ENCODE measurements around the gene HDDC3. TPM values are rescaled to one million over a fixed set of nuclear protein-coding genes. Genes with fewer than 3 reads are reported as not detected.

HDDC3 gene
- total and polyA plus RNA-seq, 2 donors (not counting 1 experiment from before 2014, with no cell fraction given), result 10.2 to 16.3 TPM

- no peak for TF ChIP-seq EZH2 (IDR thresholded peaks at IDR 0.05; ENCODE audit: low read length, missing control alignments)
- no peak for TF ChIP-seq CTCF (conservative IDR thresholded peaks at IDR 0.05 in 1 of 2, IDR thresholded peaks at IDR 0.05 in 1 of 2; ENCODE audit: low read depth in 1 of 2, low read length in 2 of 2)
- Histone ChIP-seq H3K9ac (ENCODE audit: insufficient read depth, low read length) (no peak overlapping the region), H4K20me1 (ENCODE audit: control insufficient read depth, extremely low read depth, insufficient read depth, low read length) (no peaks in the 10 kb centered on the region), H3K4me2 (ENCODE audit: extremely low read depth, insufficient read depth, low read length) (no peak overlapping the region), H3K27me3 (ENCODE audit: control insufficient read depth, insufficient read depth, low read length) (no peaks in the 10 kb centered on the region), H3K36me3 (ENCODE audit: control insufficient read depth, insufficient read depth, low read length) (peaks cover 17% of the 10 kb centered on the region), H3K27ac (ENCODE audit: insufficient read depth, low read length) (no peak overlapping the region), H3K4me3 (replicated peaks in 1 of 4; ENCODE audit: control extremely low read depth in 1 of 4, insufficient read depth in 1 of 4, low read depth in 3 of 4, low read length in 4 of 4) (no peak overlapping the region), H3K4me1 (ENCODE audit: control insufficient read depth, extremely low read depth, insufficient read depth, low read length) (no peaks in the 10 kb centered on the region), H3K9me3 (ENCODE audit: control insufficient read depth, insufficient read depth, low read depth, low read length) (no peaks in the 10 kb centered on the region), H3K79me2 (ENCODE audit: control insufficient read depth, insufficient read depth, low read length) (peaks cover 19% of the 10 kb centered on the region), H2AFZ (ENCODE audit: low read length) (no peak overlapping the region)
- no peak for DNase-seq (ENCODE audit: low read depth in 2 of 2)
These were observed 47.2 kb upstream of the HDDC3 start for GRCh38 chr15:90979582-90979981.

- H3K36me3 ChIP-seq (ENCODE audit: control insufficient read depth, insufficient read depth, low read length), result peaks cover 18% of the 10 kb centered on the region
- H3K4me2 ChIP-seq (ENCODE audit: extremely low read depth, insufficient read depth, low read length), result no peak overlapping the region
- no peak for TF ChIP-seq EZH2 (IDR thresholded peaks at IDR 0.05; ENCODE audit: low read length, missing control alignments)
- no peak for TF ChIP-seq CTCF (conservative IDR thresholded peaks at IDR 0.05 in 1 of 2, IDR thresholded peaks at IDR 0.05 in 1 of 2; ENCODE audit: low read depth in 1 of 2, low read length in 2 of 2)
- H3K9ac ChIP-seq (ENCODE audit: insufficient read depth, low read length), result no peak overlapping the region
- no peaks in the 10 kb centered on the region for H4K20me1 ChIP-seq (ENCODE audit: control insufficient read depth, extremely low read depth, insufficient read depth, low read length)
- no peak overlapping the region for H3K4me3 ChIP-seq (replicated peaks in 1 of 4; ENCODE audit: control extremely low read depth in 1 of 4, insufficient read depth in 1 of 4, low read depth in 3 of 4, low read length in 4 of 4)
- no peaks in the 10 kb centered on the region for H3K9me3 ChIP-seq (ENCODE audit: control insufficient read depth, insufficient read depth, low read depth, low read length)
- H3K79me2 ChIP-seq (ENCODE audit: control insufficient read depth, insufficient read depth, low read length), result no peaks in the 10 kb centered on the region
- no peaks in the 10 kb centered on the region for H3K4me1 ChIP-seq (ENCODE audit: control insufficient read depth, extremely low read depth, insufficient read depth, low read length)
- H2AFZ ChIP-seq (ENCODE audit: low read length), result no peak overlapping the region
- H3K27ac ChIP-seq (ENCODE audit: insufficient read depth, low read length), result no peak overlapping the region
- no peaks in the 10 kb centered on the region for H3K27me3 ChIP-seq (ENCODE audit: control insufficient read depth, insufficient read depth, low read length)
- DNase-seq (ENCODE audit: low read depth in 2 of 2), result no peak
These were observed 41.9 kb upstream of the HDDC3 start for GRCh38 chr15:90974216-90974615.

GRCh38 chr15:90972133-90972532 is 39.8 kb upstream of the HDDC3 start:
- H3K4me1 ChIP-seq (ENCODE audit: control insufficient read depth, extremely low read depth, insufficient read depth, low read length), result no peaks in the 10 kb centered on the region
- DNase-seq (ENCODE audit: low read depth in 2 of 2), result no peak
- H3K27ac ChIP-seq (ENCODE audit: insufficient read depth, low read length), result no peak overlapping the region
- no peak overlapping the region for H3K4me2 ChIP-seq (ENCODE audit: extremely low read depth, insufficient read depth, low read length)
- H2AFZ ChIP-seq (ENCODE audit: low read length), result no peak overlapping the region
- TF ChIP-seq CTCF (conservative IDR thresholded peaks at IDR 0.05 in 1 of 2, IDR thresholded peaks at IDR 0.05 in 1 of 2; ENCODE audit: low read depth in 1 of 2, low read length in 2 of 2) (no peak), EZH2 (IDR thresholded peaks at IDR 0.05; ENCODE audit: low read length, missing control alignments) (no peak)
- no peaks in the 10 kb centered on the region for H3K9me3 ChIP-seq (ENCODE audit: control insufficient read depth, insufficient read depth, low read depth, low read length)
- H4K20me1 ChIP-seq (ENCODE audit: control insufficient read depth, extremely low read depth, insufficient read depth, low read length), result no peaks in the 10 kb centered on the region
- no peak overlapping the region for H3K9ac ChIP-seq (ENCODE audit: insufficient read depth, low read length)
- no peaks in the 10 kb centered on the region for H3K27me3 ChIP-seq (ENCODE audit: control insufficient read depth, insufficient read depth, low read length)
- H3K79me2 ChIP-seq (ENCODE audit: control insufficient read depth, insufficient read depth, low read length), result no peaks in the 10 kb centered on the region
- no peak overlapping the region for H3K4me3 ChIP-seq (replicated peaks in 1 of 4; ENCODE audit: control extremely low read depth in 1 of 4, insufficient read depth in 1 of 4, low read depth in 3 of 4, low read length in 4 of 4)
- peaks cover 17% of the 10 kb centered on the region for H3K36me3 ChIP-seq (ENCODE audit: control insufficient read depth, insufficient read depth, low read length)
